ENCODE measurements around the gene AMELX. TPM values are rescaled to one million over a fixed set of nuclear protein-coding genes. Genes with fewer than 3 reads are reported as not detected.
A peak's percentile ranks its signal among the peaks of the same experiment; 100 is the strongest.

The AMELX gene
- total RNA-seq (not detected in 2 replicates), polyA plus RNA-seq (not detected in 2 replicates), polyA minus RNA-seq (ENCODE audit: low replicate concordance) (not detected in 2 replicates)
- not detected in 2 replicates for polyA plus RNA-seq (2012)

DNA sequence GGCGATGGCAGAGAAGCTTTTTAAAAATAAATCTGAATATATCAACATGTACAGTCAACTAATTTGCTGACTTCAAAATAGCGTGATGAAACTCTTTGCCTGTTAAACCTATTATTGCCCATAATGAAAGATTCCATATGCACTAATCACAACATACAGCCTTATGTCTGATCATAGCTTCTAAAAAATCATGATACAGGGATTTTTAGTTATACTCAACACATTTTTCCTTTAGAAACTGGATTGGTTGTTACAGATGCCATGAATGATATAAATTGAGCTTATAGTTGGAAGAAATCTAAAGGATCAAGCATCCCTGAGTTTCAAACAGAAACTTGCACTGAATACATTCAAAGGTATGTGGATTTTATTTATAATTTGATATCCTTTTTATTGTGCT, at the start of gene AMELX:
Gene AMELX (plus strand): TSS at position 301 of the 400 bp plus-strand sequence. CDS start 1,376 bp downstream, outside the sequence.
- H3K27me3 ChIP-seq (ENCODE audit: control insufficient read depth, insufficient read depth, low read length) = no peaks in the 10 kb centered on the region
- no peak within 1 kb of the TSS for H2AFZ ChIP-seq (ENCODE audit: low read length)
- TF ChIP-seq EZH2 (IDR thresholded peaks at IDR 0.05; ENCODE audit: low read length, missing control alignments) = no peak
- TF ChIP-seq CTCF (conservative IDR thresholded peaks at IDR 0.05 in 1 of 2, IDR thresholded peaks at IDR 0.05 in 1 of 2; ENCODE audit: low read depth in 1 of 2, low read length in 2 of 2) = no peak
- no peak for DNase-seq (ENCODE audit: low read depth in 2 of 2)
- H3K9me3 ChIP-seq (ENCODE audit: control insufficient read depth, insufficient read depth, low read depth, low read length) = no peaks in the 10 kb centered on the region
- H3K27ac ChIP-seq (ENCODE audit: insufficient read depth, low read length) = no peak within 1 kb of the TSS
- no peaks in the 10 kb centered on the region for H3K36me3 ChIP-seq (ENCODE audit: control insufficient read depth, insufficient read depth, low read length)
- H3K79me2 ChIP-seq (ENCODE audit: control insufficient read depth, insufficient read depth, low read length) = no peaks in the 10 kb centered on the region
- H4K20me1 ChIP-seq (ENCODE audit: control insufficient read depth, extremely low read depth, insufficient read depth, low read length) = no peaks in the 10 kb centered on the region
- no peak within 1 kb of the TSS for H3K4me3 ChIP-seq (replicated peaks in 1 of 4; ENCODE audit: control extremely low read depth in 1 of 4, insufficient read depth in 1 of 4, low read depth in 3 of 4, low read length in 4 of 4)
- no peak within 1 kb of the TSS for H3K9ac ChIP-seq (ENCODE audit: insufficient read depth, low read length)
- no peaks in the 10 kb centered on the region for H3K4me1 ChIP-seq (ENCODE audit: control insufficient read depth, extremely low read depth, insufficient read depth, low read length)
- H3K4me2 ChIP-seq (ENCODE audit: extremely low read depth, insufficient read depth, low read length) = no peak within 1 kb of the TSS

GRCh38 chrX:11244636-11245035, 48.6 kb upstream of the AMELX start:
- TF ChIP-seq CTCF (conservative IDR thresholded peaks at IDR 0.05 in 1 of 2, IDR thresholded peaks at IDR 0.05 in 1 of 2; ENCODE audit: low read depth in 1 of 2, low read length in 2 of 2) = no peak
- no peak for TF ChIP-seq EZH2 (IDR thresholded peaks at IDR 0.05; ENCODE audit: low read length, missing control alignments)
- Histone ChIP-seq H3K9me3 (ENCODE audit: control insufficient read depth, insufficient read depth, low read depth, low read length) (no peaks in the 10 kb centered on the region), H4K20me1 (ENCODE audit: control insufficient read depth, extremely low read depth, insufficient read depth, low read length) (no peaks in the 10 kb centered on the region), H3K79me2 (ENCODE audit: control insufficient read depth, insufficient read depth, low read length) (no peaks in the 10 kb centered on the region), H3K36me3 (ENCODE audit: control insufficient read depth, insufficient read depth, low read length) (no peaks in the 10 kb centered on the region), H3K27me3 (ENCODE audit: control insufficient read depth, insufficient read depth, low read length) (no peaks in the 10 kb centered on the region), H3K4me2 (ENCODE audit: extremely low read depth, insufficient read depth, low read length) (no peak overlapping the region), H2AFZ (ENCODE audit: low read length) (no peak overlapping the region), H3K9ac (ENCODE audit: insufficient read depth, low read length) (no peak overlapping the region), H3K27ac (ENCODE audit: insufficient read depth, low read length) (no peak overlapping the region), H3K4me1 (ENCODE audit: control insufficient read depth, extremely low read depth, insufficient read depth, low read length) (no peaks in the 10 kb centered on the region), H3K4me3 (replicated peaks in 1 of 4; ENCODE audit: control extremely low read depth in 1 of 4, insufficient read depth in 1 of 4, low read depth in 3 of 4, low read length in 4 of 4) (no peak overlapping the region)
- DNase-seq (ENCODE audit: low read depth in 2 of 2) = peak in 1 of 2 donors; percentile 85

DNA sequence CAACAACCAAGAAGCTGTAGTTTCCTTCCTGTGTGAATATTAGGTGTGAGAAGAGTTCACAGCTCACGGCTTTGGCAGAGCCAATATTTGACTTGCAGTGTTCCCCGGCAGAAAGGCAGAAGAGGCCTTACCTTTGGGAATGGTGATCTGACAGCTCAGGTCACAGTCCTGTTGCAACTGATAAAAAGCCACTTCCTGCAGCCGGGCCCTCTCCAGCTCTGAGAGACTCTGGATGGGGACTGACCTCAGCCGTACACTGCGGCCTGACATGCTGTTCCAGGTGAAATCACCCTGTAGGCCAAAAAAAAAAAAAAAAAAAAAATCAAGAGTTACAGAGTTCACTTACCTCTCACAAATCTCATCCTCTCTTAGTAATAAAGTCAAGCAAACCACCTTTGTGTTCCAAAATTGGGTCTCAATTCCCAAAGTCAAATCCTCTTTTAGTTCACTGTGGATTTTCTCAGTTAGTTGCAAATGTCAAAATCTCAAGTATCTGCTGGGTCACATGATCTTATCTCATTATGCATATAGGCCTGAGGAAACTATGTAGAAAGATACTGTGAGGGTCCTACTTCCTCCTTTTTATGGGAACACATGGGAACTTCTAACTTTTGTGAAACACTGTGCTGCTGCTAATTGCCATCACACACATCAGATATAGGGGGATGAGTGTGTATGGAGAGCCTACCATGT, 38.6 kb upstream of the AMELX start:
- Histone ChIP-seq H3K4me1 (ENCODE audit: control insufficient read depth, extremely low read depth, insufficient read depth, low read length) (no peaks in the 10 kb centered on the region), H3K27me3 (ENCODE audit: control insufficient read depth, insufficient read depth, low read length) (no peaks in the 10 kb centered on the region), H2AFZ (ENCODE audit: low read length) (no peak overlapping the region), H3K4me3 (replicated peaks in 1 of 4; ENCODE audit: control extremely low read depth in 1 of 4, insufficient read depth in 1 of 4, low read depth in 3 of 4, low read length in 4 of 4) (no peak overlapping the region), H3K79me2 (ENCODE audit: control insufficient read depth, insufficient read depth, low read length) (no peaks in the 10 kb centered on the region), H3K27ac (ENCODE audit: insufficient read depth, low read length) (no peak overlapping the region), H3K36me3 (ENCODE audit: control insufficient read depth, insufficient read depth, low read length) (no peaks in the 10 kb centered on the region), H3K9me3 (ENCODE audit: control insufficient read depth, insufficient read depth, low read depth, low read length) (no peaks in the 10 kb centered on the region), H3K9ac (ENCODE audit: insufficient read depth, low read length) (no peak overlapping the region), H3K4me2 (ENCODE audit: extremely low read depth, insufficient read depth, low read length) (no peak overlapping the region), H4K20me1 (ENCODE audit: control insufficient read depth, extremely low read depth, insufficient read depth, low read length) (no peaks in the 10 kb centered on the region)
- TF ChIP-seq EZH2 (IDR thresholded peaks at IDR 0.05; ENCODE audit: low read length, missing control alignments) (no peak), CTCF (conservative IDR thresholded peaks at IDR 0.05 in 1 of 2, IDR thresholded peaks at IDR 0.05 in 1 of 2; ENCODE audit: low read depth in 1 of 2, low read length in 2 of 2) (no peak)
- DNase-seq (ENCODE audit: low read depth in 2 of 2) = no peak
